GM21423 (cell line): ENCODE results near the gene AMZ1.
A peak's percentile ranks its signal among the peaks of the same experiment; 100 is the strongest.
"Not testable (repeated sequence)": the region's sequence is repeated elsewhere in the genome, so short reads cannot be mapped to it uniquely, and the experiment has no call there.

ENCODE experiments used
- ATAC-seq: cut with Tn5 transposase; IDR thresholded peaks from one replicate; pipeline ENCODE4 v1.9.1; 2021; ENCODE audit warnings: mild to moderate bottlenecking, moderate library complexity; ENCODE audit not compliant: unreplicated experiment

The AMZ1 gene

GRCh38 chr7:2666588-2667250 lies 21.3 kb upstream of the AMZ1 start:
- no peak for ATAC-seq

- no peak for ATAC-seq
Observed at GRCh38 chr7:2667843-2668242, 20.2 kb upstream of the AMZ1 start.

GRCh38 chr7:2668401-2668800 lies 19.6 kb upstream of the AMZ1 start:
- ATAC-seq, result no peak

- ATAC-seq, result no peak
Observed at GRCh38 chr7:2670171-2670570, 17.8 kb upstream of the AMZ1 start.

- ATAC-seq, result no peak
Observed at GRCh38 chr7:2670720-2671391, 17.1 kb upstream of the AMZ1 start.

- not testable (repeated sequence) for ATAC-seq
Observed at GRCh38 chr7:2673214-2673613, 14.8 kb upstream of the AMZ1 start.

GRCh38 chr7:2673934-2674333 lies 14.1 kb upstream of the AMZ1 start:
- ATAC-seq, result no peak

GRCh38 chr7:2675256-2675764 lies 12.7 kb upstream of the AMZ1 start:
- no peak for ATAC-seq

- not testable (repeated sequence) for ATAC-seq
Observed at GRCh38 chr7:2676576-2676975, 11.4 kb upstream of the AMZ1 start.

- ATAC-seq, result not testable (repeated sequence)
Observed at GRCh38 chr7:2678454-2678853, 9.5 kb upstream of the AMZ1 start.

GRCh38 chr7:2679135-2680127 lies 8.6 kb upstream of the AMZ1 start:
- ATAC-seq, result not testable (repeated sequence)

GRCh38 chr7:2680256-2680655 lies 7.7 kb upstream of the AMZ1 start:
- no peak for ATAC-seq

- ATAC-seq, result no peak
Observed at GRCh38 chr7:2680792-2681490, 7.1 kb upstream of the AMZ1 start.

GRCh38 chr7:2681929-2682799 lies 5.8 kb upstream of the AMZ1 start:
- ATAC-seq, result no peak

GRCh38 chr7:2684501-2684900 lies 3.5 kb upstream of the AMZ1 start:
- ATAC-seq, result no peak

GRCh38 chr7:2686101-2686500 lies 1.9 kb upstream of the AMZ1 start:
- ATAC-seq, result no peak

GRCh38 chr7:2687338-2687869 lies 598 bp upstream of the AMZ1 start:
- ATAC-seq, result no peak

- ATAC-seq, result peak; percentile 76
Observed at GRCh38 chr7:2688409-2689342, 674 bp downstream of the AMZ1 start.
